ENCODE data around the gene FEM1A. TPM values are rescaled to one million over a fixed set of nuclear protein-coding genes. Genes with fewer than 3 reads are reported as not detected.

Gene FEM1A
- total and polyA plus RNA-seq, 10 of the 15 experiments (the other 5 are each of a cell fraction or from before 2014, with no cell fraction given), result 0.27 to 17.4 (median 3.8) TPM

DNA sequence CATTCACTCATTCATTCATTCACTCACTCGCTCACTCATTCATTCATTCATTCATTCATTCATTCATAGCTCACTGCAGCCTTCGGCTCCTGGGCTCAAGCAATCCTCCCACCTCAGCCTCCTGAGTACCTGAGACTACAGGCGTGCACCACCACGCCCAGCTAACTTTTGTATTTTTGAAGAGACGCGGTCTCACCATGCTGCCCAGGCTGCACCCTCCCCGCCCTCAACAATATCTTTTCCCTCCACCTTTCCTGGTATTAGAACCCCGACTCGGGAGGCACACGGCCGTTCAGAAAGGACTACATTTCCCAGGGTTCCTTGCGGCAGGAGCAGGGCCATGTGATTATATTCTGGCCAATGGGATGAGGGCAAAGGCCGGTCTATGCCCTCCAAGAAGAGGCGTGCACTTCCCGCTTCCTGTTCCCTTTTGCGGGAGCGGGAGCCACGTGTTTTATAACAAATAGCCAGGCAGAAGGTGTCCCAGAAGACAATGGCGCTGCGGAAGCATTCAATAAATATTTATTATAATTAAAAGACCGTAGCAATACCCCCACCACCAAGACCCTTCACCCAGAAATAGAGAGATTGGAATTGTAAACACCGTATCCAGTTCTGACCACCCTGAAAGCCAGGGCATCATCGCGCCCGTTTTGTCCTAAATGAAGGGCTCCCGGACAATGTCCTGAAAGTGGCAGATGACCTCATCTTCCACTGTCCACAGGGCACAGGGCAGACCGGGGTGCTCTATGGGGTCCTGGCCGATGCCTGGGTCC lies 24.1 kb downstream of the FEM1A start (continued):
- TF ChIP-seq NR2C2 (IDR thresholded peaks at IDR 0.05; ENCODE audit: borderline replicate concordance, control insufficient read depth, insufficient read length, low read depth), result no peak
- TF ChIP-seq MYC (IDR thresholded peaks at IDR 0.05; ENCODE audit: insufficient read depth, insufficient read length, insufficient replicate concordance, low read length, severe bottlenecking), result no peak
- no peak for TF ChIP-seq ASH2L (IDR thresholded peaks at IDR 0.05; ENCODE audit: borderline replicate concordance, low read depth)
- TF ChIP-seq NFYB (IDR thresholded peaks at IDR 0.05; ENCODE audit: insufficient read depth, low read depth, low read length), result peak; percentile 52; the same call in 1 of the 2 replicates
- TF ChIP-seq BMI1 (IDR thresholded peaks at IDR 0.05; ENCODE audit: borderline replicate concordance), result no peak
- TF ChIP-seq, protein P1, sequence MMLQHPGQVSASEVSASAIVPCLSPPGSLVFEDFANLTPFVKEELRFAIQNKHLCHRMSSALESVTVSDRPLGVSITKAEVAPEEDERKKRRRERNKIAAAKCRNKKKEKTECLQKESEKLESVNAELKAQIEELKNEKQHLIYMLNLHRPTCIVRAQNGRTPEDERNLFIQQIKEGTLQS (IDR thresholded peaks at IDR 0.05; ENCODE audit: borderline replicate concordance, extremely low read depth, low read depth, low read length), result peak; percentile 74; the same call in 1 of the 2 replicates
- no peak for TF ChIP-seq RELA (IDR thresholded peaks at IDR 0.05; ENCODE audit: borderline replicate concordance, partially characterized antibody)
- no peak for TF ChIP-seq ATF7 (IDR thresholded peaks at IDR 0.05; ENCODE audit: low read depth)
- no peak for TF ChIP-seq SMAD1 (IDR thresholded peaks at IDR 0.05; ENCODE audit: low read depth, partially characterized antibody)
- no peak for TF ChIP-seq MEF2B (IDR thresholded peaks at IDR 0.05; ENCODE audit: partially characterized antibody, poor library complexity, severe bottlenecking)
- no peak for TF ChIP-seq RB1 (IDR thresholded peaks at IDR 0.05; ENCODE audit: borderline replicate concordance)
- no peak for TF ChIP-seq POU2F2 (IDR thresholded peaks at IDR 0.05; ENCODE audit: borderline replicate concordance, low read depth, low read length)
- TF ChIP-seq TAF1 (IDR thresholded peaks at IDR 0.05; ENCODE audit: borderline replicate concordance, low read depth, low read length), result no peak
- no peak for TF ChIP-seq ESRRA (IDR thresholded peaks at IDR 0.05; ENCODE audit: low read length)
- TF ChIP-seq TBL1XR1 (IDR thresholded peaks at IDR 0.05; ENCODE audit: low read depth, low read length), result no peak
- 0 out of 2 replicates have a peak, but pooled peaks have one; percentile 51 for TF ChIP-seq LARP7 (IDR thresholded peaks at IDR 0.05)
- TF ChIP-seq JUND (IDR thresholded peaks at IDR 0.05; ENCODE audit: low read depth, low read length), result no peak
- TF ChIP-seq TCF3 (IDR thresholded peaks at IDR 0.05; ENCODE audit: borderline replicate concordance, insufficient read depth, low read depth, low read length), result no peak
- TF ChIP-seq, protein P2, sequence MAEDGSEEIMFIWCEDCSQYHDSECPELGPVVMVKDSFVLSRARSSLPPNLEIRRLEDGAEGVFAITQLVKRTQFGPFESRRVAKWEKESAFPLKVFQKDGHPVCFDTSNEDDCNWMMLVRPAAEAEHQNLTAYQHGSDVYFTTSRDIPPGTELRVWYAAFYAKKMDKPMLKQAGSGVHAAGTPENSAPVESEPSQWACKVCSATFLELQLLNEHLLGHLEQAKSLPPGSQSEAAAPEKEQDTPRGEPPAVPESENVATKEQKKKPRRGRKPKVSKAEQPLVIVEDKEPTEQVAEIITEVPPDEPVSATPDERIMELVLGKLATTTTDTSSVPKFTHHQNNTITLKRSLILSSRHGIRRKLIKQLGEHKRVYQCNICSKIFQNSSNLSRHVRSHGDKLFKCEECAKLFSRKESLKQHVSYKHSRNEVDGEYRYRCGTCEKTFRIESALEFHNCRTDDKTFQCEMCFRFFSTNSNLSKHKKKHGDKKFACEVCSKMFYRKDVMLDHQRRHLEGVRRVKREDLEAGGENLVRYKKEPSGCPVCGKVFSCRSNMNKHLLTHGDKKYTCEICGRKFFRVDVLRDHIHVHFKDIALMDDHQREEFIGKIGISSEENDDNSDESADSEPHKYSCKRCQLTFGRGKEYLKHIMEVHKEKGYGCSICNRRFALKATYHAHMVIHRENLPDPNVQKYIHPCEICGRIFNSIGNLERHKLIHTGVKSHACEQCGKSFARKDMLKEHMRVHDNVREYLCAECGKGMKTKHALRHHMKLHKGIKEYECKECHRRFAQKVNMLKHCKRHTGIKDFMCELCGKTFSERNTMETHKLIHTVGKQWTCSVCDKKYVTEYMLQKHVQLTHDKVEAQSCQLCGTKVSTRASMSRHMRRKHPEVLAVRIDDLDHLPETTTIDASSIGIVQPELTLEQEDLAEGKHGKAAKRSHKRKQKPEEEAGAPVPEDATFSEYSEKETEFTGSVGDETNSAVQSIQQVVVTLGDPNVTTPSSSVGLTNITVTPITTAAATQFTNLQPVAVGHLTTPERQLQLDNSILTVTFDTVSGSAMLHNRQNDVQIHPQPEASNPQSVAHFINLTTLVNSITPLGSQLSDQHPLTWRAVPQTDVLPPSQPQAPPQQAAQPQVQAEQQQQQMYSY (CRISPR knock-in tag; IDR thresholded peaks at IDR 0.05), result no peak
- no peak for TF ChIP-seq ZNF24 (IDR thresholded peaks at IDR 0.05)
- TF ChIP-seq RBBP5 (conservative IDR thresholded peaks at IDR 0.05), result no peak
- no peak for TF ChIP-seq SREBF1 (IDR thresholded peaks at IDR 0.05; ENCODE audit: low read length)
- TF ChIP-seq CBX3 (IDR thresholded peaks at IDR 0.05; ENCODE audit: borderline replicate concordance, low read depth), result no peak
- TF ChIP-seq, protein P3, sequence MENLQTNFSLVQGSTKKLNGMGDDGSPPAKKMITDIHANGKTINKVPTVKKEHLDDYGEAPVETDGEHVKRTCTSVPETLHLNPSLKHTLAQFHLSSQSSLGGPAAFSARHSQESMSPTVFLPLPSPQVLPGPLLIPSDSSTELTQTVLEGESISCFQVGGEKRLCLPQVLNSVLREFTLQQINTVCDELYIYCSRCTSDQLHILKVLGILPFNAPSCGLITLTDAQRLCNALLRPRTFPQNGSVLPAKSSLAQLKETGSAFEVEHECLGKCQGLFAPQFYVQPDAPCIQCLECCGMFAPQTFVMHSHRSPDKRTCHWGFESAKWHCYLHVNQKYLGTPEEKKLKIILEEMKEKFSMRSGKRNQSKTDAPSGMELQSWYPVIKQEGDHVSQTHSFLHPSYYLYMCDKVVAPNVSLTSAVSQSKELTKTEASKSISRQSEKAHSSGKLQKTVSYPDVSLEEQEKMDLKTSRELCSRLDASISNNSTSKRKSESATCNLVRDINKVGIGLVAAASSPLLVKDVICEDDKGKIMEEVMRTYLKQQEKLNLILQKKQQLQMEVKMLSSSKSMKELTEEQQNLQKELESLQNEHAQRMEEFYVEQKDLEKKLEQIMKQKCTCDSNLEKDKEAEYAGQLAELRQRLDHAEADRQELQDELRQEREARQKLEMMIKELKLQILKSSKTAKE (IDR thresholded peaks at IDR 0.05; ENCODE audit: low read depth, poor library complexity, severe bottlenecking), result no peak
- TF ChIP-seq NFYA (IDR thresholded peaks at IDR 0.05; ENCODE audit: borderline replicate concordance, low read depth, low read length), result no peak

All from GM12878 (cell line).